ENCODE measurements around the gene LRRC46. TPM values are rescaled to one million over a fixed set of nuclear protein-coding genes. Genes with fewer than 3 reads are reported as not detected.
A peak's percentile ranks its signal among the peaks of the same experiment; 100 is the strongest.

Gene LRRC46
- total and polyA plus RNA-seq, 2 of the 13 experiments (the other 11 are each of a cell fraction or from before 2014, with no cell fraction given), result 0.09 TPM

GRCh38 chr17:47785538-47786123 lies 45.8 kb upstream of the LRRC46 start (continued):
- no peak for TF ChIP-seq UBTF (CRISPR knock-in tag; IDR thresholded peaks at IDR 0.05)
- no peak for TF ChIP-seq CREB1 (IDR thresholded peaks at IDR 0.05)
- no peak for TF ChIP-seq CREB1 (CRISPR knock-in tag; IDR thresholded peaks at IDR 0.05)
- no peak for TF ChIP-seq ZBTB37 (CRISPR knock-in tag; IDR thresholded peaks at IDR 0.05)
- no peak for TF ChIP-seq ZNF782 (CRISPR knock-in tag; IDR thresholded peaks at IDR 0.05; ENCODE audit: borderline replicate concordance)
- TF ChIP-seq TERF1 (CRISPR knock-in tag; IDR thresholded peaks at IDR 0.05), result no peak
- no peak for TF ChIP-seq ZNF414 (CRISPR knock-in tag; IDR thresholded peaks at IDR 0.05)
- no peak for TF ChIP-seq TRIM24 (CRISPR knock-in tag; IDR thresholded peaks at IDR 0.05)
- no peak for TF ChIP-seq ZNF619 (CRISPR knock-in tag; IDR thresholded peaks at IDR 0.05)
- no peak for TF ChIP-seq ELF4 (CRISPR knock-in tag; IDR thresholded peaks at IDR 0.05; ENCODE audit: borderline replicate concordance)
- no peak for TF ChIP-seq PRDM4 (CRISPR knock-in tag; IDR thresholded peaks at IDR 0.05; ENCODE audit: borderline replicate concordance)
- peak; percentile 84; the same call in 1 of the 2 replicates for TF ChIP-seq ETV6 (CRISPR knock-in tag; conservative IDR thresholded peaks at IDR 0.05)
- no peak for TF ChIP-seq JUNB (CRISPR knock-in tag; IDR thresholded peaks at IDR 0.05; ENCODE audit: borderline replicate concordance)
- no peak for TF ChIP-seq TOE1 (CRISPR knock-in tag; IDR thresholded peaks at IDR 0.05)
- no peak for TF ChIP-seq HOXA9 (CRISPR knock-in tag; IDR thresholded peaks at IDR 0.05; ENCODE audit: borderline replicate concordance)
- peak; percentile 36; the same call in 1 of the 2 replicates for TF ChIP-seq KDM2A (CRISPR knock-in tag; IDR thresholded peaks at IDR 0.05; ENCODE audit: borderline replicate concordance, low read depth)
- no peak for TF ChIP-seq MTERF4 (CRISPR knock-in tag; IDR thresholded peaks at IDR 0.05)
- no peak for TF ChIP-seq GMEB2 (CRISPR knock-in tag; IDR thresholded peaks at IDR 0.05; ENCODE audit: low read depth)

All from HepG2 (cell line).